ENCODE data around the gene TMEM141.

The TMEM141 gene

GRCh38 chr9:136789523-136789937 lies 1.6 kb upstream of the TMEM141 start:
- no peak for DNase-seq (ENCODE audit: low read depth)
- no peak overlapping the region for H3K4me3 ChIP-seq (ENCODE audit: low read depth, low read length)
- TF ChIP-seq MYC (IDR thresholded peaks at IDR 0.05; ENCODE audit: low read depth, low read length) (no peak), POLR2A (IDR thresholded peaks at IDR 0.05; ENCODE audit: extremely low read depth, insufficient read length) (no peak), CTCF (IDR thresholded peaks at IDR 0.05; ENCODE audit: low read depth, low read length) (no peak)
- TF ChIP-seq, protein P1, sequence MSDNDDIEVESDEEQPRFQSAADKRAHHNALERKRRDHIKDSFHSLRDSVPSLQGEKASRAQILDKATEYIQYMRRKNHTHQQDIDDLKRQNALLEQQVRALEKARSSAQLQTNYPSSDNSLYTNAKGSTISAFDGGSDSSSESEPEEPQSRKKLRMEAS (IDR thresholded peaks at IDR 0.05; ENCODE audit: low read depth, low read length): no peak

DNA sequence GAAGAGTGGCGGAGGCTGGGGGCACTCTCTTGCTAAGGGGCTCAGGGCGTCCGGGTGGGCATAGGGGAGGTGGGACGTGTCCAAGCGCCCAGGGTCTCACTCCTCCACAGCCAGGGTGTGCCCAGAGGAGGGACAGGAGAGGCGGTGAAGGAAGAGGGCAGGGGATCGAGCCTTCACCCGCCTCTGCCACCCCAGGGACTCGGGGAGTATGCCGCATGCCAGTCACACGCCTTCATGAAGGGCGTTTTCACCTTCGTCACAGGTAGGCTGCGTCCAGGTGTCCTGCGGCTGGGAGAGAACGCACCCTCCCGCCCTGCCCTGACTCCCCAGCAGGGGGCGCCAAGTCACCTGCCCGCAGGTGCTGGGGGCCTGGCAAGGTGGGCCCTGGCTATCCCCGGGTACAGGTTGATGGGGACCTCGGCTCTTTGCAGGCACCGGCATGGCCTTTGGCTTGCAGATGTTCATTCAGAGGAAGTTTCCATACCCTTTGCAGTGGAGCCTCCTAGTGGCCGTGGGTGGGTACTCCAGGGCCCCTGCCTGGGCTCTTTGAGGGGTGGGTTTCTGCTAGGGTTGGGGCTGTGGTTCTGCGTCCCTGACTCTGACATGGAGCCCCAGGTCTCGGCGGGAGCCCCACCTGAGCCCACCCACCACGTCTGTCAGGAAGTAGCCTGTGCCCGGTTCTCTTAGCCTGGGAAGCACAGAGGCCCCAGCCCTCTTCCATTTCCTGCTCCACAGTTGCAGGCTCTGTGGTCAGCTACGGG lies 552 bp downstream of the TMEM141 start:
- peak overlapping the region; percentile 79 for H3K4me3 ChIP-seq (ENCODE audit: low read depth, low read length)
- no peak; the same call in 1 of the 2 replicates for TF ChIP-seq MYC (IDR thresholded peaks at IDR 0.05; ENCODE audit: low read depth, low read length)
- TF ChIP-seq POLR2A (IDR thresholded peaks at IDR 0.05; ENCODE audit: extremely low read depth, insufficient read length): no peak
- TF ChIP-seq, protein P1 (IDR thresholded peaks at IDR 0.05; ENCODE audit: low read depth, low read length): peak; percentile 18; the same call in 1 of the 2 replicates
- TF ChIP-seq CTCF (IDR thresholded peaks at IDR 0.05; ENCODE audit: low read depth, low read length): peak; percentile 97
- DNase-seq (ENCODE audit: low read depth): peak; percentile 70

- H3K4me3 ChIP-seq (ENCODE audit: low read depth, low read length): peak overlapping the region; percentile 79
- TF ChIP-seq CTCF (IDR thresholded peaks at IDR 0.05; ENCODE audit: low read depth, low read length): no peak
- TF ChIP-seq, protein P1 (IDR thresholded peaks at IDR 0.05; ENCODE audit: low read depth, low read length): no peak
- no peak for TF ChIP-seq MYC (IDR thresholded peaks at IDR 0.05; ENCODE audit: low read depth, low read length)
- TF ChIP-seq POLR2A (IDR thresholded peaks at IDR 0.05; ENCODE audit: extremely low read depth, insufficient read length): no peak
Measured at GRCh38 chr9:136792321-136793085, 1.4 kb downstream of the TMEM141 start.

GRCh38 chr9:136793086-136793946 lies 2.2 kb downstream of the TMEM141 start:
- TF ChIP-seq MYC (IDR thresholded peaks at IDR 0.05; ENCODE audit: low read depth, low read length) (no peak), POLR2A (IDR thresholded peaks at IDR 0.05; ENCODE audit: extremely low read depth, insufficient read length) (no peak), CTCF (IDR thresholded peaks at IDR 0.05; ENCODE audit: low read depth, low read length) (no peak)
- TF ChIP-seq, protein P1 (IDR thresholded peaks at IDR 0.05; ENCODE audit: low read depth, low read length): no peak
- no peak overlapping the region for H3K4me3 ChIP-seq (ENCODE audit: low read depth, low read length)
- DNase-seq (ENCODE audit: low read depth): no peak

More at GRCh38 chr9:136792321-136793085, 1.4 kb downstream of the TMEM141 start:
- no peak for DNase-seq (ENCODE audit: low read depth)

DNA sequence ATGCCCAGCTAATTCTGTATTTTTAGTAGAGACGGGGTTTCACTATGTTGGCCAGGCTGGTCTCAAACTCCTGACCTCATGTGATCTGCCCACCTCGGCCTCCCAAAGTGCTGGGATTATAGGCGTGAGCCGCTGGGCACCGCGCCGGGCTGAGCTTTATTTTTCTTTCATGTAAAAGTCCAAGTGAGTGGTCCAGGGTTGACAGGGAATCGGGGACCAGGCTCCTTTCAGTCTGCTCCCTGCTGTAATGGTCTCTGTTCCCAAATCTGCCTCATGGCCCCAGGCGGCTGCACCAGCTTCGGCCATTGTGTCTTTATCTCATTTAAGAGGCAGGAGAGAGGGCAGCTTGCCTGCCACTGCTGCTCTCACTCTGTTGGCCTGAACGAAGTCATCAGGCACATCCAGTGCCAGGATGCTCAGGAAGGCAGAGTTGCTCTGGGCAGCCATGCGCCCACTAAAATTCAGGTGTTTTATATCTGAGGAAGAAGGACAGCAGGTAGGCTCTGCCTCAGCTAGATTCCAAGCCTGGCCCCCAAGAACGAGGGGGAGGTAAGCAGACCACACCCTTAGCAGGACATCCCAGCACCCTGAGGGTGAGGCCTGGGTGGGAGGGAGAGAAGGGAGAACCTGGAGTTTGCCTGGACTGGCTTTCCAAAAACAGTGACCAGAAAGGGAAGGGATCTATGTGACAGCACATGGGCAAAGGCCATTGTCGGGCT lies 3.3 kb downstream of the TMEM141 start:
- TF ChIP-seq, protein P1 (IDR thresholded peaks at IDR 0.05; ENCODE audit: low read depth, low read length): no peak
- H3K4me3 ChIP-seq (ENCODE audit: low read depth, low read length): no peak overlapping the region
- DNase-seq (ENCODE audit: low read depth): no peak

Data from NB4 (cell line).